GM23338 (cell line): ENCODE data around the gene COL6A3. TPM values are rescaled to one million over a fixed set of nuclear protein-coding genes. Genes with fewer than 3 reads are reported as not detected.

Experiments used
- ATAC-seq: fragments of 200-7000 bp; cut with Tn5 transposase; 3 replicates; pipeline ENCODE4 v1.9.1; 2020
- DNase-seq: peaks from one replicate; pipeline ENCODE4 v3.0.0-alpha.2; 2015; ENCODE audit warnings: low spot score
- H2AFZ ChIP-seq: fragments of 200-600 bp; sonication (generic); 2 replicates; pipeline ENCODE4 v1.8.0; 2016; ENCODE audit warnings: antibody characterized with exemption, mild to moderate bottlenecking, moderate library complexity
- H3F3A ChIP-seq: fragments of 200-600 bp; sonication (generic); replicated peaks from 2 replicates; pipeline ENCODE4 v1.8.0; 2017; ENCODE audit warnings: antibody characterized with exemption, mixed run types, low read depth
- H3K27ac ChIP-seq: fragments of 200-600 bp; sonication (generic); 2 replicates; pipeline ENCODE4 v1.6.1; 2016; ENCODE audit warnings: low read depth
- H3K27me3 ChIP-seq: fragments of 200-600 bp; sonication (generic); 2 replicates; pipeline ENCODE4 v1.8.0; 2016; ENCODE audit warnings: mild to moderate bottlenecking, mixed run types, moderate library complexity; ENCODE audit not compliant: insufficient read depth
- H3K36me3 ChIP-seq: fragments of 200-600 bp; sonication (generic); 2 replicates; pipeline ENCODE4 v1.8.0; 2016; ENCODE audit warnings: mild to moderate bottlenecking; ENCODE audit not compliant: insufficient read depth
- H3K4me1 ChIP-seq: fragments of 200-600 bp; sonication (generic); 2 replicates; pipeline ENCODE4 v1.8.0; 2016; ENCODE audit warnings: mild to moderate bottlenecking, moderate library complexity; ENCODE audit not compliant: insufficient read depth
- H3K4me2 ChIP-seq: fragments of 200-600 bp; sonication (generic); 2 replicates; pipeline ENCODE4 v1.7.1; 2017; ENCODE audit warnings: mixed run types
- H3K4me3 ChIP-seq: fragments of 200-600 bp; sonication (generic); 2 replicates; pipeline ENCODE4 v1.6.1; 2016; ENCODE audit warnings: mixed run types
- H3K79me2 ChIP-seq: fragments of 200-600 bp; sonication (generic); replicated peaks from 2 replicates; pipeline ENCODE4 v1.8.0; 2017; ENCODE audit warnings: mild to moderate bottlenecking; ENCODE audit not compliant: insufficient read depth
- H3K9me2 ChIP-seq: fragments of 200-600 bp; sonication (generic); 2 replicates; pipeline ENCODE4 v1.8.0; 2017; ENCODE audit not compliant: insufficient read depth
- H4K20me1 ChIP-seq: fragments of 200-600 bp; sonication (generic); replicated peaks from 2 replicates; pipeline ENCODE4 v1.8.0; 2017; ENCODE audit warnings: mild to moderate bottlenecking; ENCODE audit not compliant: insufficient read depth
- H3K27ac Mint-ChIP-seq: 2 replicates; pipeline ENCODE4 v1.8.0; 2020; ENCODE audit warnings: inconsistent platforms, mild to moderate bottlenecking, moderate library complexity, mixed read lengths
- H3K27me3 Mint-ChIP-seq: 3 replicates; pipeline ENCODE4 v1.8.0; 2022; ENCODE audit warnings: low read depth, mild to moderate bottlenecking, moderate library complexity, mixed read lengths, inconsistent platforms; ENCODE audit not compliant: insufficient read depth, poor library complexity
- H3K36me3 Mint-ChIP-seq: 3 replicates; pipeline ENCODE4 v1.8.0; 2021; ENCODE audit warnings: low read depth, mild to moderate bottlenecking, inconsistent platforms, moderate library complexity, mixed read lengths
- H3K4me1 Mint-ChIP-seq: 3 replicates; pipeline ENCODE4 v1.8.0; 2020; ENCODE audit warnings: mild to moderate bottlenecking, inconsistent platforms, mixed read lengths
- H3K4me3 Mint-ChIP-seq: 3 replicates; pipeline ENCODE4 v1.8.0; 2021; ENCODE audit warnings: moderate library complexity, mild to moderate bottlenecking, inconsistent platforms, mixed read lengths
- H3K9me3 Mint-ChIP-seq: 3 replicates; pipeline ENCODE4 v1.8.0; 2020; ENCODE audit warnings: moderate library complexity, mild to moderate bottlenecking, inconsistent platforms, mixed read lengths
- CREB1 ChIP-seq: fragments of 250-450 bp; sonication (Bioruptor Pico); IDR thresholded peaks from 2 replicates; pipeline ENCODE4 v1.5.0; 2020; ENCODE audit warnings: low read depth, mild to moderate bottlenecking, moderate library complexity
- CTCF ChIP-seq, 2 experiments: fragments of 200-600 bp in 1 of 2; sonication (generic) in 1 of 2; conservative IDR thresholded peaks; 2 replicates each; pipeline versions ENCODE4 v1.5.1 to v1.6.1; 2016 to 2017; ENCODE audit warnings: antibody characterized with exemption in 2 of 2, low read depth in 2 of 2, mild to moderate bottlenecking in 2 of 2, moderate library complexity in 1 of 2
- ETS1 ChIP-seq: IDR thresholded peaks from 2 replicates; pipeline ENCODE4 v1.6.1; 2016; ENCODE audit warnings: antibody characterized with exemption
- EZH2 ChIP-seq: fragments of 200-600 bp; sonication (generic); IDR thresholded peaks from one replicate; pipeline ENCODE4 v1.8.0; 2017; ENCODE audit warnings: antibody characterized with exemption, mild to moderate bottlenecking, low read depth; ENCODE audit not compliant: unreplicated experiment
- EZH2phosphoT487 ChIP-seq: fragments of 200-600 bp; sonication (generic); IDR thresholded peaks from one replicate; pipeline ENCODE4 v1.8.1; 2018; ENCODE audit warnings: antibody characterized with exemption; ENCODE audit not compliant: unreplicated experiment
- JUNB ChIP-seq: IDR thresholded peaks from one replicate; pipeline ENCODE4 v1.6.1; 2016; ENCODE audit warnings: antibody characterized with exemption; ENCODE audit not compliant: unreplicated experiment
- NANOG ChIP-seq: IDR thresholded peaks from 2 replicates; pipeline ENCODE4 v1.6.1; 2016; ENCODE audit warnings: antibody characterized with exemption, borderline replicate concordance
- POLR2AphosphoS5 ChIP-seq: IDR thresholded peaks from 2 replicates; pipeline ENCODE4 v1.6.1; 2016; ENCODE audit warnings: antibody characterized with exemption, low read depth
- REST ChIP-seq: IDR thresholded peaks from one replicate; pipeline ENCODE4 v1.6.1; 2018; ENCODE audit warnings: antibody characterized with exemption; ENCODE audit not compliant: unreplicated experiment
- STAT1 ChIP-seq: IDR thresholded peaks from one replicate; pipeline ENCODE4 v1.6.1; 2016; ENCODE audit warnings: antibody characterized with exemption; ENCODE audit not compliant: unreplicated experiment
- ZNF114 ChIP-seq: fragments of 250-450 bp; sonication (Bioruptor Pico); IDR thresholded peaks from 2 replicates; pipeline ENCODE4 v1.5.0; 2020; ENCODE audit warnings: mild to moderate bottlenecking, moderate library complexity
- ZNF331 ChIP-seq: fragments of 250-450 bp; sonication (Bioruptor Pico); IDR thresholded peaks from 2 replicates; pipeline ENCODE4 v1.5.0; 2020; ENCODE audit warnings: low read depth, mild to moderate bottlenecking, moderate library complexity
- ZNF462 ChIP-seq: fragments of 250-450 bp; sonication (Bioruptor Pico); IDR thresholded peaks from 2 replicates; pipeline ENCODE4 v1.5.0; 2020; ENCODE audit warnings: mild to moderate bottlenecking, moderate library complexity
- polyA plus RNA-seq: library from polyadenylated mRNA; unstranded; fragments of >200 nt; fragmentation: Nextera tagmentation; extraction: Ambion mirVana; gene quantifications from 2 replicates; pipeline ENCODE4 v1.2.1, GENCODE V29; 2016
- total RNA-seq: library from RNA; depleted of rRNA; stranded (reverse); fragments of >200 nt; shearing (Covaris generic); gene quantifications from 2 replicates; pipeline ENCODE4 v1.2.3, GENCODE V29; 2014

COL6A3 gene
- total and polyA plus RNA-seq, 2 experiments from 2014 or later = 1.2 to 7.3 TPM

GRCh38 chr2:237276716-237277490 lies 137.1 kb downstream of the COL6A3 start:
- Histone ChIP-seq H3K4me3 (no peak overlapping the region), H3K27me3 (no peaks in the 10 kb centered on the region), H3K27ac (no peak overlapping the region), H3K4me2 (no peak overlapping the region), H3K4me1 (no peaks in the 10 kb centered on the region), H3K79me2 (no peaks in the 10 kb centered on the region), H4K20me1 (no peaks in the 10 kb centered on the region), H3F3A (no peaks in the 10 kb centered on the region), H2AFZ (no peak overlapping the region), H3K36me3 (no peaks in the 10 kb centered on the region), H3K9me2 (no peaks in the 10 kb centered on the region)
- H3K4me1 Mint-ChIP-seq = no peaks in the 10 kb centered on the region
- TF ChIP-seq POLR2AphosphoS5 (no peak), STAT1 (no peak), EZH2 (no peak), ZNF462 (CRISPR knock-in tag) (no peak), CREB1 (no peak), REST (no peak), NANOG (no peak), ETS1 (no peak), ZNF114 (CRISPR knock-in tag) (no peak), CTCF (conservative IDR thresholded peaks at IDR 0.05; ENCODE audit: low read depth in 2 of 2) (no peak), JUNB (no peak), EZH2phosphoT487 (no peak), ZNF331 (CRISPR knock-in tag) (no peak)
- no peaks in the 10 kb centered on the region; the same call in 2 of the 3 replicates for H3K9me3 Mint-ChIP-seq
- DNase-seq (no peak), ATAC-seq (no peak)
- no peaks in the 10 kb centered on the region for H3K36me3 Mint-ChIP-seq
- no peak overlapping the region for H3K27ac Mint-ChIP-seq
- H3K4me3 Mint-ChIP-seq = no peak overlapping the region
- H3K27me3 Mint-ChIP-seq = no peaks in the 10 kb centered on the region
